D721Med (cell line): ENCODE measurements around the gene ADCY7.
A peak's percentile ranks its signal among the peaks of the same experiment; 100 is the strongest.

ENCODE experiments used
- DNase-seq: peaks from one replicate; pipeline ENCODE4 v3.0.0; 2011; ENCODE audit warnings: low spot score; ENCODE audit not compliant: insufficient read length
- FAIRE-seq: peaks from 2 replicates; lab custom pipeline; 2011; peaks lifted over from hg19 to GRCh38; lab: Jason Lieb, UNC
- TF ChIP-seq, protein P1 (sequence below): IDR thresholded peaks from 2 replicates; pipeline ENCODE4 v1.5.1; 2012; ENCODE audit warnings: mild to moderate bottlenecking, control low read depth; ENCODE audit not compliant: insufficient read depth; ENCODE audit errors: missing control alignments

The ADCY7 gene

DNA sequence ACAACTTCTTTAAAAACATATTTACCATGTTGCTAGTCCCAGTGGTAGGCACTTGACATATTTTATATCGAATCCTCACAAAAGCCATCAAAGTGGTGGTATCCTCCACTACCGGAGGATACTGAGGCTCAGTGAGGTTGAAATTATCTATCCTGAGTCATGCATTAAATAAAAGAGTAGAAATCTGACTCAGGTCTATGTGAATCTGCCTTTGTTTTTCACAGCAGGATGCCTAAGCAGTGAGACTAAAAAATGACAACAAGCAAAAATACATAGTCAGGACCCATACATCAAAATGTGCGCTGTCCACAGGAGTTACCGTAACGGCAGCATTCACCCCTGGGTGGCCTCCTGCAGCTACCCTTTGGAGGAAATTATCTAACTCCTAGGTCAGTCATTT is 84.8 kb downstream of the ADCY7 start:
- DNase-seq (no peak), FAIRE-seq (no peak)
- TF ChIP-seq, protein P1, sequence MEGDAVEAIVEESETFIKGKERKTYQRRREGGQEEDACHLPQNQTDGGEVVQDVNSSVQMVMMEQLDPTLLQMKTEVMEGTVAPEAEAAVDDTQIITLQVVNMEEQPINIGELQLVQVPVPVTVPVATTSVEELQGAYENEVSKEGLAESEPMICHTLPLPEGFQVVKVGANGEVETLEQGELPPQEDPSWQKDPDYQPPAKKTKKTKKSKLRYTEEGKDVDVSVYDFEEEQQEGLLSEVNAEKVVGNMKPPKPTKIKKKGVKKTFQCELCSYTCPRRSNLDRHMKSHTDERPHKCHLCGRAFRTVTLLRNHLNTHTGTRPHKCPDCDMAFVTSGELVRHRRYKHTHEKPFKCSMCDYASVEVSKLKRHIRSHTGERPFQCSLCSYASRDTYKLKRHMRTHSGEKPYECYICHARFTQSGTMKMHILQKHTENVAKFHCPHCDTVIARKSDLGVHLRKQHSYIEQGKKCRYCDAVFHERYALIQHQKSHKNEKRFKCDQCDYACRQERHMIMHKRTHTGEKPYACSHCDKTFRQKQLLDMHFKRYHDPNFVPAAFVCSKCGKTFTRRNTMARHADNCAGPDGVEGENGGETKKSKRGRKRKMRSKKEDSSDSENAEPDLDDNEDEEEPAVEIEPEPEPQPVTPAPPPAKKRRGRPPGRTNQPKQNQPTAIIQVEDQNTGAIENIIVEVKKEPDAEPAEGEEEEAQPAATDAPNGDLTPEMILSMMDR = no peak

GRCh38 chr16:50351952-50352351 is 85.6 kb downstream of the ADCY7 start:
- FAIRE-seq (no peak), DNase-seq (no peak)
- TF ChIP-seq, protein P1 = no peak

DNA sequence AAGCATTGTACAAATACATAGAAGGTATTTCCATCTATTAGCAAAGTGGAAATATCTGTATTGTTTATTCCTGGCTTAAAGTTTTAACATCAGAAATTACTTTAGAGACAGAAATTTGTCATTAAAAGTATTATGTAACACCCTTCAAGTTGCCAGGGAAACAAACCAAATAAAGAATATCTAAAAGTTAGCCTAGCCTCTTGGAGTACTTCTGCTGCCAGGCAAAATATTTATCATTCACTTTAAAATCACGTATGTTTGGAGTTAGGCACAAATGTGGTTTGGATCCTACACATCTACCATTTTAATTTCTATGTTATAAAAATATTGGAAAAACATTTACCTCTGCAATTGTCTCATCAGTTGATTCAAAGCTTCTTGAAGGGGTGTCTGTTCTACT is 87.7 kb downstream of the ADCY7 start:
- TF ChIP-seq, protein P1 = no peak
- FAIRE-seq (no peak), DNase-seq (no peak)

DNA sequence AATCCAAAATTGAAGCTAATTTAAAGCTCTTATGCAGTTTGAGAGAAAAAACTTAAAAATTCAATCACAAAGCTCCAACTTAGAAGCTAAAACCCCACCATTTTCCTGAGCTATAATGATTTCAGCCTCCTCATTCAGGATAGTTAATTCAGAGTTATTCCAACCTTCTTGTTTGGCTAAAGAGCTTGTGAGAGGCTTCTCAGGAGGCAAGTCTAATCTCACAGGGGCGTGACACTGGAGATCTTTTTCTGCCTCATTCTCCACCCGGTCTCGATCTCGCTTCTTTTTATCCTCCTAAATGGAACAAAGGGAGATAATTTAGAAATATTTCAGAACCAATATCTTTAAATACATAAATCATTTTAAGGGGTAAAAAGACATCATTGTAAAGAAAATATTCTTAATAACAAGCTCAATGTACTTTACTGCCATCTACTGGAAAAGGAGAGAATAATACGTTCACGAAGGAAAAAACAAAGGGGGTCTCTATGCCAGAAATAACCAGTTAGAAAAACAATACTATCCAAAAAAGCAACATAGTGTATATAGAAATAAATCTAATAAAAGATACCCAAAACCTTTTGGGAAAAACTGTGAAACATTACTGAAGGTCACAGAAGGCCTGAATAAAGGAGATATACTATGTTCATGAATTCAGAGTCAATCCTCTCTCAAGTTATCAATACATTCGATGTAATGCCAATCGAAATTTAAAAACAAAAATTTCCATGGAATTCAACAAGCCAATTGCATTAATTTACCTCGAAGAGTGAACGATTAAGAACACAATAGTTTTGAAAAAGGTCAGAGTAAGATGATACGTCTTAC is 88.5 kb downstream of the ADCY7 start:
- DNase-seq (no peak), FAIRE-seq (no peak)
- TF ChIP-seq, protein P1 = peak; percentile 53

- TF ChIP-seq, protein P1 = no peak
- FAIRE-seq = no peak
- no peak for DNase-seq
Measured at GRCh38 chr16:50359626-50360025, 93.3 kb downstream of the ADCY7 start.

DNA sequence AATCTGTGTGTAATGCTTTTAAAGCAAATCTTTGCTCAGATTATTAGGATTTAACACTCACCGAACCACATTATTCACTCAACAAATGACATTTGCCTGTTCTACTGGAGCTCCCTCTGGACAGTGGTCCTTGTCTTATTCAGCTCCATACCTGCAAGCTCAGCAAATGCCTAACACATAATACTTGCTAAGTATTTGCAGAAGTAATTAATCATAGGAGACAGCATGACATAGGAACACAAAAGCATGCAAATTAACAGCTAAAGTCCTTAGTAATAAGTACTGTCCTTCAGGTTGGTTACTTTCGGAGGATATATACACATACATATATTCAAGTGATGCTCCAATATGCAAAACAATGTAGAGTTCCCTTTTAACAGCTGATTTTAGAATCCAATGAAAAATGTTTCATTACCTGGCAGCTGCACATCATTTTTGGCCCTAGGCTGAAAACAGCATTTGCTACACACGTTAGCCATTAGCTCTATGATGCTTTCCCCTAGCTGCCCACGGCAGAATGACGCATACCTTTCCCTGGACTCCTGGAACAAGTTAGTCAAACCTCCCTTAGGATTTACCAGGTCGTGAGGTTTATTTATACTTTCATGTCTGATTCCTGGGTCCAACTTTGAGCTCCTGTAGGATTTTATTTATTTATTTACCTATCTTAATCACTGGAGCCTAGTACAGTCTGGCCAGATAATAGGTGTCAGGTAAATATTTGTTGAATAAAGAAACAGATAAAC is 93.9 kb downstream of the ADCY7 start:
- no peak for DNase-seq
- FAIRE-seq = no peak
- TF ChIP-seq, protein P1 = no peak
